ENCODE measurements around the gene SRGAP1. TPM values are rescaled to one million over a fixed set of nuclear protein-coding genes. Genes with fewer than 3 reads are reported as not detected.

Gene SRGAP1
- total and polyA plus RNA-seq, 8 donors, result 2.5 to 13.3 (median 7.5) TPM

GRCh38 chr12:63990828-63991547, 146.5 kb downstream of the SRGAP1 start:
- H3K36me3 ChIP-seq, result peaks cover 0 to 6% (median 0%) of the 10 kb centered on the region in 3 donors
- ATAC-seq (peak in 1 of 4 donors; percentile 22), DNase-seq (no peak), FAIRE-seq (no peak)
- intact Hi-C loops (cut with DNase I), result no loop called here
- no peak for TF ChIP-seq CTCF (IDR thresholded peaks at IDR 0.05)
- no peak overlapping the region for H3K4me3 ChIP-seq
- H3K27me3 ChIP-seq, result no peaks in the 10 kb centered on the region
- H3K9me3 ChIP-seq, result no peaks in the 10 kb centered on the region
- 57 to 63% methylated on average over 7 of the region's 7 CpGs for WGBS, 2 donors
- H3K4me1 ChIP-seq, result peaks cover 0 to 18% (median 6%) of the 10 kb centered on the region in 3 donors
- peak overlapping the region in 1 of 4 donors; percentile 28 for H3K27ac ChIP-seq

- H3K4me1 ChIP-seq, result peaks cover 0 to 18% (median 9%) of the 10 kb centered on the region in 3 donors
- peaks cover 0 to 6% (median 0%) of the 10 kb centered on the region in 3 donors for H3K36me3 ChIP-seq
- WGBS, 2 donors, result 25 to 33% methylated on average over 2 of the region's 2 CpGs
- H3K4me3 ChIP-seq, result no peak overlapping the region
- intact Hi-C loops (cut with DNase I), result no loop called here
- no peak for FAIRE-seq
- H3K27me3 ChIP-seq, result no peaks in the 10 kb centered on the region
- no peak overlapping the region for H3K27ac ChIP-seq
- no peak for DNase-seq
- H3K9me3 ChIP-seq, result no peaks in the 10 kb centered on the region
- ATAC-seq, result peak in 3 of 4 donors; percentile 58 to 67 (median 65)
- no peak for TF ChIP-seq CTCF (IDR thresholded peaks at IDR 0.05)
These were observed 150.2 kb downstream of the SRGAP1 start for GRCh38 chr12:63994704-63995103.

DNA sequence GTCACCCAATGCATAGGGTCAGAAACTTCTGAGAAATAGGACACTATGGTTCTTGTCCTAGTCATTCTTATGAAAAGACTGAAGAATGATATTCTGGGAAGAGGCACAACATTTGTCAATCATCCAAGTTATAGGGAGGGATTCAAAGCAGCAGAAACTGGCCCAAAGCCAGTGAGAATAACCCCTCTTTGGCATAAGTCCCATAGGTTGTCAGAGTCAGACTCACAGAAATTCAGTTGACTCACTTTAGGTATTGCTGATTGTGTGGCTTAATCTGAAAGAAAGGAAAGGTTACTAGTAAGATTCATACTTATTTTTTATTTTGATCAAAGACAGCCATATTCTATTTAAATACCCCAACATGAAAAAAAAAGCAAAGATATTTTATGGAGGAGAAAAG, 151.0 kb downstream of the SRGAP1 start:
- FAIRE-seq (no peak), DNase-seq (no peak), ATAC-seq (no peak)
- TF ChIP-seq CTCF (IDR thresholded peaks at IDR 0.05), result no peak
- H3K27me3 ChIP-seq, result no peaks in the 10 kb centered on the region
- no peak overlapping the region for H3K27ac ChIP-seq
- no peaks in the 10 kb centered on the region for H3K9me3 ChIP-seq
- peaks cover 0 to 4% (median 0%) of the 10 kb centered on the region in 3 donors for H3K36me3 ChIP-seq
- intact Hi-C loops (cut with DNase I), result no loop called here
- peaks cover 0 to 18% (median 9%) of the 10 kb centered on the region in 3 donors for H3K4me1 ChIP-seq
- no peak overlapping the region for H3K4me3 ChIP-seq

- WGBS, 2 donors, result 89 to 93% methylated on average over 1 of the region's 1 CpG
- Histone ChIP-seq H3K4me3 (no peak overlapping the region), H3K9me3 (no peaks in the 10 kb centered on the region), H3K27me3 (no peaks in the 10 kb centered on the region), H3K4me1 (peaks cover 0 to 15% (median 9%) of the 10 kb centered on the region in 3 donors), H3K27ac (no peak overlapping the region), H3K36me3 (no peaks in the 10 kb centered on the region)
- DNase-seq, result no peak
- no peak for ATAC-seq
- no peak for FAIRE-seq
- intact Hi-C loops (cut with DNase I), result no loop called here
- no peak for TF ChIP-seq CTCF (IDR thresholded peaks at IDR 0.05)
These were observed 152.1 kb downstream of the SRGAP1 start for GRCh38 chr12:63996556-63996955.

DNA sequence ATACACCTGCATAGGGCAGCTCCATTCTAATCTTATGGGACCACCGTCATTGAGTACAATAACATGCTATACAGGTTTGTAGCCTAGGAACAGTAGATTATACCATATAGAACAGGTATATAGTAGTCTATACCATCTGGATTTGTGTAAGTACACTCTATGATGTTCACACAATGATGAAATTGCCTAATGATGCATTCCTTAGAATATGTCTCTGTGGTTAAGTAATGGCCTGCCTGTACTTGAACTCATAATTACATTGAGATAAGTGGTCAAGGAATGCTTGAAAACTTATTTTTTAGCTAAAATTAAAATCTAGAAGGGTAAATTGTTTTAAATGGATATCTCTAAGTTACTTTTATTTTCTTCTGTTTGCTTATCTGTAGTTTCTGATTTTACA, 152.7 kb downstream of the SRGAP1 start:
- ATAC-seq (no peak), FAIRE-seq (no peak), DNase-seq (no peak)
- no peak for TF ChIP-seq CTCF (IDR thresholded peaks at IDR 0.05)
- Histone ChIP-seq H3K9me3 (no peaks in the 10 kb centered on the region), H3K4me3 (no peak overlapping the region), H3K27ac (no peak overlapping the region), H3K4me1 (peaks cover 0 to 15% (median 9%) of the 10 kb centered on the region in 3 donors), H3K27me3 (no peaks in the 10 kb centered on the region), H3K36me3 (no peaks in the 10 kb centered on the region)
- 91 to 97% methylated on average over 1 of the region's 1 CpG for WGBS, 2 donors
- intact Hi-C loops (cut with DNase I), result no loop called here
